GM19035 (cell line): ENCODE results near the gene CLIC4.
A peak's percentile ranks its signal among the peaks of the same experiment; 100 is the strongest.
"Not testable (repeated sequence)": the region's sequence is repeated elsewhere in the genome, so short reads cannot be mapped to it uniquely, and the experiment has no call there.

Experiments
- ATAC-seq: cut with Tn5 transposase; IDR thresholded peaks from one replicate; pipeline ENCODE4 v1.9.1; 2021; ENCODE audit not compliant: unreplicated experiment

CLIC4 gene

GRCh38 chr1:24803987-24804530 lies 58.8 kb downstream of the CLIC4 start:
- no peak for ATAC-seq

- no peak for ATAC-seq
These were observed 60.5 kb downstream of the CLIC4 start for GRCh38 chr1:24805534-24806301.

GRCh38 chr1:24806588-24806987 lies 61.3 kb downstream of the CLIC4 start:
- ATAC-seq, result no peak

GRCh38 chr1:24811494-24811893 lies 66.2 kb downstream of the CLIC4 start:
- not testable (repeated sequence) for ATAC-seq

GRCh38 chr1:24820221-24820620 lies 75.0 kb downstream of the CLIC4 start:
- ATAC-seq, result not testable (repeated sequence)

GRCh38 chr1:24822887-24823286 lies 77.6 kb downstream of the CLIC4 start:
- ATAC-seq, result no peak

- not testable (repeated sequence) for ATAC-seq
These were observed 78.2 kb downstream of the CLIC4 start for GRCh38 chr1:24823486-24823885.

GRCh38 chr1:24825174-24825573 lies 79.9 kb downstream of the CLIC4 start:
- no peak for ATAC-seq

- ATAC-seq, result no peak
These were observed 81.3 kb downstream of the CLIC4 start for GRCh38 chr1:24826510-24826909.

GRCh38 chr1:24827379-24828135 lies 82.3 kb downstream of the CLIC4 start:
- ATAC-seq, result no peak

- no peak for ATAC-seq
These were observed 83.1 kb downstream of the CLIC4 start for GRCh38 chr1:24828183-24828886.

GRCh38 chr1:24828887-24829192 lies 83.6 kb downstream of the CLIC4 start:
- ATAC-seq, result no peak

- no peak for ATAC-seq
These were observed 85.5 kb downstream of the CLIC4 start for GRCh38 chr1:24830680-24831272.

GRCh38 chr1:24841593-24841992 lies 96.3 kb downstream of the CLIC4 start:
- no peak for ATAC-seq

GRCh38 chr1:24846671-24847070 lies 101.4 kb downstream of the CLIC4 start:
- no peak for ATAC-seq

- peak; percentile 93 for ATAC-seq
These were observed 103.0 kb downstream of the CLIC4 start for GRCh38 chr1:24847995-24848881.

- no peak for ATAC-seq
These were observed 104.5 kb downstream of the CLIC4 start for GRCh38 chr1:24849672-24850295.

- ATAC-seq, result no peak
These were observed 105.2 kb downstream of the CLIC4 start for GRCh38 chr1:24850328-24850920.

- ATAC-seq, result no peak
These were observed 108.4 kb downstream of the CLIC4 start for GRCh38 chr1:24853649-24854048.
